Right lobe of liver (tissue), 4 donors: ENCODE measurements around the gene UQCR11.

Source experiments
- CTCF ChIP-seq, 4 donors: fragments of 200-600 bp in 3 of 4; fragments of 450-650 bp in 1 of 4; IDR thresholded peaks; one replicate each; pipeline versions ENCODE4 v1.5.1 to v1.8.0; 2016 to 2022; ENCODE audit warnings: antibody characterized with exemption in 4 of 4, mild to moderate bottlenecking in 2 of 4
- POLR2A ChIP-seq: fragments of 450-650 bp; IDR thresholded peaks from one replicate; pipeline ENCODE4 v1.6.1; 2017; ENCODE audit warnings: antibody characterized with exemption, mild to moderate bottlenecking
- donor health status: DM: no; HTN: no; CAD: no.
- donor health status: DM: no; HTN: no; CAD: no.
- donor health status: DM: no; HTN: yes; CAD: no.

- TF ChIP-seq CTCF (IDR thresholded peaks at IDR 0.05) (no peak), POLR2A (no peak)
These were observed 24.9 kb downstream of the UQCR11 start for GRCh38 chr19:1580382-1580781.
